ENCODE data around the gene CBARP. TPM values are rescaled to one million over a fixed set of nuclear protein-coding genes. Genes with fewer than 3 reads are reported as not detected.

The CBARP gene
- total and polyA plus RNA-seq, 9 of the 15 experiments (the other 6 are each of a cell fraction or from before 2014, with no cell fraction given): 0.03 to 8.9 (median 1.2) TPM; not detected in 1

- TF ChIP-seq BCLAF1 (IDR thresholded peaks at IDR 0.05; ENCODE audit: borderline replicate concordance in 1 of 2, control insufficient read depth in 1 of 2, low read depth in 2 of 2, low read length in 1 of 2) (peak in 1 of 2 experiments; percentile 87; a peak in 2 of 4 replicates), ARID1B (IDR thresholded peaks at IDR 0.05) (peak; percentile 25; the same call in 1 of the 2 replicates), NKRF (IDR thresholded peaks at IDR 0.05; ENCODE audit: borderline replicate concordance) (peak; percentile 81; the same call in 1 of the 2 replicates), JUNB (CRISPR knock-in tag; conservative IDR thresholded peaks at IDR 0.05) (no peak), FOXP4 (CRISPR knock-in tag; IDR thresholded peaks at IDR 0.05; ENCODE audit: borderline replicate concordance) (peak; percentile 23; the same call in 1 of the 2 replicates), VEZF1 (CRISPR knock-in tag; IDR thresholded peaks at IDR 0.05) (peak; percentile 89), RFX5 (IDR thresholded peaks at IDR 0.05; ENCODE audit: low read depth, low read length) (no peak; the same call in 1 of the 2 replicates), RBM25 (IDR thresholded peaks at IDR 0.05; ENCODE audit: low read depth, low read length, severe bottlenecking) (no peak), MITF (IDR thresholded peaks at IDR 0.05) (no peak), ZNF584 (CRISPR knock-in tag; IDR thresholded peaks at IDR 0.05; ENCODE audit: low read depth) (no peak), MLLT1 (IDR thresholded peaks at IDR 0.05) (peak; percentile 32 to 44; a peak in 2 of 4 replicates), GTF2E2 (tag; IDR thresholded peaks at IDR 0.05) (peak; percentile 92)
Observed at GRCh38 chr19:1269478-1270212, 31.8 kb upstream of the CBARP start (continued).

All from K562 (cell line).